ENCODE measurements around the gene SUSD6.
"Not testable (repeated sequence)": the region's sequence is repeated elsewhere in the genome, so short reads cannot be mapped to it uniquely, and the experiment has no call there.

Gene SUSD6

GRCh38 chr14:69696633-69697557 lies 85.5 kb downstream of the SUSD6 start:
- no peak for DNase-seq

GRCh38 chr14:69698572-69698971 lies 87.2 kb downstream of the SUSD6 start:
- no peak for DNase-seq

- not testable (repeated sequence) for DNase-seq
Measured at GRCh38 chr14:69699243-69699642, 87.8 kb downstream of the SUSD6 start.

GRCh38 chr14:69699748-69700303 lies 88.4 kb downstream of the SUSD6 start:
- no peak for DNase-seq

GRCh38 chr14:69700575-69700974 lies 89.2 kb downstream of the SUSD6 start:
- DNase-seq: no peak

GRCh38 chr14:69701291-69701690 lies 89.9 kb downstream of the SUSD6 start:
- no peak for DNase-seq

GRCh38 chr14:69701857-69702256 lies 90.5 kb downstream of the SUSD6 start:
- DNase-seq: no peak

GRCh38 chr14:69703047-69704039 lies 91.9 kb downstream of the SUSD6 start:
- DNase-seq: no peak

GRCh38 chr14:69704319-69704718 lies 92.9 kb downstream of the SUSD6 start:
- DNase-seq: no peak

- no peak for DNase-seq
Measured at GRCh38 chr14:69705706-69706105, 94.3 kb downstream of the SUSD6 start.

GRCh38 chr14:69708049-69708448 lies 96.7 kb downstream of the SUSD6 start:
- no peak for DNase-seq

GRCh38 chr14:69708586-69709560 lies 97.5 kb downstream of the SUSD6 start:
- peak; percentile 34 to 62 for DNase-seq

GRCh38 chr14:69710378-69710777 lies 99.0 kb downstream of the SUSD6 start:
- DNase-seq: no peak

GRCh38 chr14:69711065-69711464 lies 99.7 kb downstream of the SUSD6 start:
- peak; percentile 52 to 73 for DNase-seq

GRCh38 chr14:69711477-69711876 lies 100.1 kb downstream of the SUSD6 start:
- DNase-seq: no peak

GRCh38 chr14:69711881-69712560 lies 100.6 kb downstream of the SUSD6 start:
- no peak for DNase-seq

GRCh38 chr14:69712599-69713088 lies 101.2 kb downstream of the SUSD6 start:
- peak; percentile 31 to 61 for DNase-seq

- DNase-seq: peak; percentile 68 to 74
Measured at GRCh38 chr14:69713209-69713781, 101.9 kb downstream of the SUSD6 start.

GRCh38 chr14:69713993-69714679 lies 102.7 kb downstream of the SUSD6 start:
- DNase-seq: peak; percentile 66 to 76

All from SHP77 (cell line).